ENCODE results near the gene LRIG1.

DNA sequence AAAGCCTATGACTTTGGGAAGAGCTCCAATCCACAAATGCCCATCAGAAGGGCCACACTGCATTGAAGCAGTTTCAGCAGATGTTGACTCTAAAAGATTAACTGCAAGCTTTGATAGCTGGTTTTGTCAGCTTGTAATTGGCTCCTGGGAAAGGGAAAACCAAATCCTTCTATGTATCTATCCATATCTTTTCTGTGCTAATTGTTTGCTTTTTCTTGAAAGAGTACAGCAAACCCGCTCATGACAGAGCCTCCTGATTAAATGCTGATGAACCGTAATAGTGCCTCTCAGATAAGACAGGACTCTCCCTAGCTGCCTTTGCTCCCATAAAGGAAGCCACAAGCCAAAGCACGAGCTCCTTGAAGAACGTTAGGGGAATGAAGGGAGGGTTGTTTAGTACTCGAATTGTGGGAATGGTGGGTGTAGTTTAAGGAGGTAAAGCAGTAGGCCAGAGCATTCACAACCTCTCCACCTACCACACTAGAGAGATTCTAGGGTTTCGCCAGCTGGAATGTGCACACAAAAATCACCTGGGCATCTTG lies 33.6 kb upstream of the LRIG1 start:
- TF ChIP-seq ZNF248 (tag by site-specific recombination; IDR thresholded peaks at IDR 0.05) (no peak), ZFP37 (tag by site-specific recombination; IDR thresholded peaks at IDR 0.05) (no peak), ZNF114 (tag by site-specific recombination; IDR thresholded peaks at IDR 0.05) (no peak), ZEB2 (tag by site-specific recombination; IDR thresholded peaks at IDR 0.05) (no peak), ZNF423 (tag by site-specific recombination; IDR thresholded peaks at IDR 0.05) (no peak), ZSCAN16 (tag by site-specific recombination; IDR thresholded peaks at IDR 0.05) (no peak), PBX3 (CRISPR knock-in tag; IDR thresholded peaks at IDR 0.05) (no peak)
- TF ChIP-seq, protein P1, sequence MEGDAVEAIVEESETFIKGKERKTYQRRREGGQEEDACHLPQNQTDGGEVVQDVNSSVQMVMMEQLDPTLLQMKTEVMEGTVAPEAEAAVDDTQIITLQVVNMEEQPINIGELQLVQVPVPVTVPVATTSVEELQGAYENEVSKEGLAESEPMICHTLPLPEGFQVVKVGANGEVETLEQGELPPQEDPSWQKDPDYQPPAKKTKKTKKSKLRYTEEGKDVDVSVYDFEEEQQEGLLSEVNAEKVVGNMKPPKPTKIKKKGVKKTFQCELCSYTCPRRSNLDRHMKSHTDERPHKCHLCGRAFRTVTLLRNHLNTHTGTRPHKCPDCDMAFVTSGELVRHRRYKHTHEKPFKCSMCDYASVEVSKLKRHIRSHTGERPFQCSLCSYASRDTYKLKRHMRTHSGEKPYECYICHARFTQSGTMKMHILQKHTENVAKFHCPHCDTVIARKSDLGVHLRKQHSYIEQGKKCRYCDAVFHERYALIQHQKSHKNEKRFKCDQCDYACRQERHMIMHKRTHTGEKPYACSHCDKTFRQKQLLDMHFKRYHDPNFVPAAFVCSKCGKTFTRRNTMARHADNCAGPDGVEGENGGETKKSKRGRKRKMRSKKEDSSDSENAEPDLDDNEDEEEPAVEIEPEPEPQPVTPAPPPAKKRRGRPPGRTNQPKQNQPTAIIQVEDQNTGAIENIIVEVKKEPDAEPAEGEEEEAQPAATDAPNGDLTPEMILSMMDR (tag by site-specific recombination; IDR thresholded peaks at IDR 0.05) = no peak
